GM12874 (cell line): ENCODE data around the gene NUP93.

Experiments
- CTCF ChIP-seq: IDR thresholded peaks from 2 replicates; pipeline ENCODE4 v1.5.1; 2011; ENCODE audit warnings: low read depth, mild to moderate bottlenecking, control low read depth, low read length, moderate library complexity; ENCODE audit not compliant: insufficient read depth

The NUP93 gene

DNA sequence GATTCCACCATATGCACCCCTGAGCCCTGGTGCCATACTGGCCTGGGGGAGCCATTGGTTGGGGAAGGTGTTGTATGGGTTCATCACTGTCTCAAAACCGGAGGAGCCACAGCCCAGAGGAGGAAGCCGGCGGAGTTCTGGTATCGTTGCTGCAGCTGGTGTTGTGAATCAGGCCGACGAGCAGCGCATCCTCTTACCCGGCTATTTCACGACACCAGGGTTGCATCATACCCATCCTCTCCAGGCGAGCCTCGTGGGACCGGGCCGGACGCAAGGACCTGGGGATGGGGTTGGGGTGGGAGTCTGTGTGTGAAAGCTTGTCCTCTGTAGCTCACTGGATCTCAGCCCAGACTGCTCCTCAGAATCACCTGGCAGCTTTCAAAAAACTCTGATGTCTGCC, 128.4 kb downstream of the NUP93 start:
- no peak for TF ChIP-seq CTCF

- TF ChIP-seq CTCF, result no peak
Observed at GRCh38 chr16:56859636-56860035, 129.7 kb downstream of the NUP93 start.

- no peak for TF ChIP-seq CTCF
Observed at GRCh38 chr16:56860226-56861020, 130.5 kb downstream of the NUP93 start.

GRCh38 chr16:56861092-56861610, 131.2 kb downstream of the NUP93 start:
- TF ChIP-seq CTCF, result no peak

- TF ChIP-seq CTCF, result no peak
Observed at GRCh38 chr16:56861756-56862155, 131.8 kb downstream of the NUP93 start.

DNA sequence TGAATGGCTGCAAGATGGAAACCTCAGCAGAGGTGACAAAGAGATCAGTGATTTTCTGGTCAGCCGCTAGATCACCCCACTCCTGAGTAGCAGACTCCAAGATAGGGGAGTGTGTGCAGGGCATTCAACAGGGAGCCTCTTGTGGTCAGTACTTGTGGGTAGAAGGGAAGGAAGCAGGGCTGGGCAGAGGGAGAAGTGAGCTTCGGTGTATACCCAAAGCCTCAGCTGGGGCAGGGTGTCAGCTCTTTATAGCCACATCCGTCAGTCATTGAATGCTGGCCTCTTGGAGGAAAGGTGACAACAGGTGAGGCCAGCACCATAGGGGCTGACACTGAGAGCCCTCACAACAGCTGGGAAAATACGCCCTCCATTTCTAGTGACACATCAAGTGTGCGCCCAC, 132.8 kb downstream of the NUP93 start:
- TF ChIP-seq CTCF, result no peak

- TF ChIP-seq CTCF, result no peak
Observed at GRCh38 chr16:56864960-56865359, 135.0 kb downstream of the NUP93 start, which contains the start of gene SLC12A3. Gene SLC12A3 (plus strand): TSS chr16:56865207. CDS start chr16:56865236, 29 bp downstream.
